ENCODE measurements around the gene METTL9.

- TF ChIP-seq CTCF (IDR thresholded peaks at IDR 0.05; ENCODE audit: poor library complexity): no peak
- no peak for TF ChIP-seq EZH2 (IDR thresholded peaks at IDR 0.05; ENCODE audit: borderline replicate concordance)
- no peak for TF ChIP-seq EZH2phosphoT487 (IDR thresholded peaks at IDR 0.05; ENCODE audit: low read depth, severe bottlenecking, unreplicated experiment)
Observed at GRCh38 chr16:21598701-21599121, 666 bp upstream of the METTL9 start.

All from hepatocyte (in vitro differentiated cells).